HG03095 (cell line): ENCODE data around the gene AKR1C2.
"Not testable (repeated sequence)": the region's sequence is repeated elsewhere in the genome, so short reads cannot be mapped to it uniquely, and the experiment has no call there.

Experiments used
- ATAC-seq: cut with Tn5 transposase; IDR thresholded peaks from one replicate; pipeline ENCODE4 v1.9.1; 2021; ENCODE audit warnings: moderate library complexity; ENCODE audit not compliant: unreplicated experiment

AKR1C2 gene

GRCh38 chr10:5003127-5004029 lies at the start of gene AKR1C2:
Gene AKR1C2, minus strand, starts transcription at chr10:5003857. Its CDS starts 22 bp downstream, at chr10:5003835.
- ATAC-seq: not testable (repeated sequence)

- ATAC-seq: not testable (repeated sequence)
Observed at GRCh38 chr10:5052951-5053500, 49.4 kb upstream of the AKR1C2 start.

GRCh38 chr10:5047912-5048628 lies 44.4 kb upstream of the AKR1C2 start:
- no peak for ATAC-seq

GRCh38 chr10:5047055-5047454 lies 43.4 kb upstream of the AKR1C2 start:
- not testable (repeated sequence) for ATAC-seq

- no peak for ATAC-seq
Observed at GRCh38 chr10:5046410-5046809, 42.8 kb upstream of the AKR1C2 start.

- no peak for ATAC-seq
Observed at GRCh38 chr10:5045095-5045494, 41.4 kb upstream of the AKR1C2 start.

- ATAC-seq: no peak
Observed at GRCh38 chr10:5043716-5044115, 40.1 kb upstream of the AKR1C2 start.

GRCh38 chr10:5042922-5043321 lies 39.3 kb upstream of the AKR1C2 start:
- ATAC-seq: no peak

GRCh38 chr10:5041471-5042023 lies 37.9 kb upstream of the AKR1C2 start:
- ATAC-seq: no peak

- no peak for ATAC-seq
Observed at GRCh38 chr10:5040781-5041470, 37.3 kb upstream of the AKR1C2 start.

GRCh38 chr10:5040010-5040673 lies 36.5 kb upstream of the AKR1C2 start:
- ATAC-seq: no peak

GRCh38 chr10:5038733-5039132 lies 35.1 kb upstream of the AKR1C2 start:
- no peak for ATAC-seq

- ATAC-seq: no peak
Observed at GRCh38 chr10:5038101-5038500, 34.4 kb upstream of the AKR1C2 start.

GRCh38 chr10:5036511-5036910 lies 32.9 kb upstream of the AKR1C2 start:
- no peak for ATAC-seq

GRCh38 chr10:5035356-5035755 lies 31.7 kb upstream of the AKR1C2 start:
- no peak for ATAC-seq

GRCh38 chr10:5034588-5034987 lies 30.9 kb upstream of the AKR1C2 start:
- ATAC-seq: no peak

GRCh38 chr10:5033061-5033778 lies 29.6 kb upstream of the AKR1C2 start:
- ATAC-seq: no peak

GRCh38 chr10:5032444-5032843 lies 28.8 kb upstream of the AKR1C2 start:
- ATAC-seq: not testable (repeated sequence)

- not testable (repeated sequence) for ATAC-seq
Observed at GRCh38 chr10:5031588-5031987, 27.9 kb upstream of the AKR1C2 start.

GRCh38 chr10:5030989-5031388 lies 27.3 kb upstream of the AKR1C2 start:
- no peak for ATAC-seq
